ENCODE data around the gene EXOC3L4. TPM values are rescaled to one million over a fixed set of nuclear protein-coding genes. Genes with fewer than 3 reads are reported as not detected.

Gene EXOC3L4
- polyA plus RNA-seq, 2 of the 4 experiments (the other 2 are of a cell fraction), result 1.5 to 4.3 TPM

DNA sequence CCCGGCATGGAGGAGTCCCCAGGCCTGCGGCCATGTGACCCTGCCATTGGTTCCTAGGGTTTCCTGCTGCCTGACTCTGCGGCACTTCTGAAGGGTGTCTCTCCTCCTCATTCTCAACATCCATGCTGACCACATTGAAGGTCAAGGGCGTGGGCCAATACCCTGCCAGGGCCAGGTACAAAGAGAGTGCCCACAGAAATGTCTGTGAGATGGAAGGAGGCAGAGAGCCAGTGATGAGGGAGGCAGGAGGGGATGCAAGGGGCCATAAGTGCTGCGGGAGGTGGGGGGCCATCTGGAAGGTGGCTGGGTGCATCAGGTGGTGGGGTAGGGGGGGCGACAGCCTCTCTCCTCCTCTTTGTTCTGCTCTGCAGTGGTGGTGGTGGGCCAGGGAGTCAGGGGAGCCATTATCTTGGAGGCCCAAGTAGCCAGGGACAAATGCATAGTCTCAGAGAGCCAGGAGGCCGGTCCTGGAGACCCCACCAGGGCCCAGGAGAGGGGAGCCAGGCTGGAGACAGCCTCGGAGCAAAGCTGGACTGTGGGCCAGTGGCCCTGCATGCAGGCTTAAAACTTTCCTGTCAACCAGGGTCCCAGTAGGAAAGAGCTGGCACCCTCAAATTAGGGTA lies 24.2 kb upstream of the EXOC3L4 start:
- ATAC-seq, result no peak

DNA sequence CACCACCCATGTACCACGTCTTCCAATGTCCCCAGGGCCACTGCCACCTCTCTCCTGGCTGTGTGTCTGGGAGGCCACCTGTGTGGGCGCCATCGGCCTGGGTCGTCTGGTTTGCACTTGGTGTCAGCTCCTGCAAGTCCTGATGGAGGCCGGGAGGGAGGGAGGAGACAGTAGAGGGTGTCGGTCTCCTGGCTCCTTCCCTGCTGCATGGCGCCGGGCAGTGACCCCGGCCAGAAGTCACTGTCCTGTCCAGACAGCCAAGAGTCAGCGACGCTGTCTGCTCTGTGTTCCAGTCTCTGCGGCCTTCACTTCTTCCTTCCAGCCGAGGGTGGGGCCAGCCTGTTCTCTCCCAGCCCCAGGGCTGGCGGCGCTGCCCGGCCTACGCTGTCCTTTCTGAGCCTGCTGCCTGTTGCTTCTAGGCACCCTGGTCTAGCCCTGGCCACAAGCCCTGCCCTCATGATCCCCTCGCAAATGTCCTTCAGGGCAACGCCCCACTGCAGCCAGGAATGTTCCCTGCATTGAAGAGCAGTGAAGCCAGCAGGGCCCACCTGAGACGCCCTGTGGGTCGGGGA lies 23.5 kb upstream of the EXOC3L4 start:
- no peak for FAIRE-seq
- Histone ChIP-seq H3K9me3 (no peaks in the 10 kb centered on the region), H3K4me2 (peak overlapping the region; percentile 96), H3K4me1 (peaks cover 86% of the 10 kb centered on the region), H3K27ac (peak overlapping the region; percentile 97 to 99), H3K4me3 (peak overlapping the region; percentile 5; the same call in 1 of the 3 replicates)
- no peak for DNase-seq (ENCODE audit: low read depth in 1 of 2, low spot score in 1 of 2)
- TF ChIP-seq RARB (CRISPR knock-in tag; IDR thresholded peaks at IDR 0.05), result no peak
- TF ChIP-seq CHD2 (IDR thresholded peaks at IDR 0.05; ENCODE audit: low read length, partially characterized antibody), result no peak
- no peak for TF ChIP-seq RCOR1 (IDR thresholded peaks at IDR 0.05; ENCODE audit: low read depth, low read length)
- TF ChIP-seq, protein P1, sequence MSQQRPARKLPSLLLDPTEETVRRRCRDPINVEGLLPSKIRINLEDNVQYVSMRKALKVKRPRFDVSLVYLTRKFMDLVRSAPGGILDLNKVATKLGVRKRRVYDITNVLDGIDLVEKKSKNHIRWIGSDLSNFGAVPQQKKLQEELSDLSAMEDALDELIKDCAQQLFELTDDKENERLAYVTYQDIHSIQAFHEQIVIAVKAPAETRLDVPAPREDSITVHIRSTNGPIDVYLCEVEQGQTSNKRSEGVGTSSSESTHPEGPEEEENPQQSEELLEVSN (IDR thresholded peaks at IDR 0.05; ENCODE audit: borderline replicate concordance, low read depth), result no peak
- TF ChIP-seq HDAC2 (IDR thresholded peaks at IDR 0.05), result no peak
- TF ChIP-seq, protein P2, sequence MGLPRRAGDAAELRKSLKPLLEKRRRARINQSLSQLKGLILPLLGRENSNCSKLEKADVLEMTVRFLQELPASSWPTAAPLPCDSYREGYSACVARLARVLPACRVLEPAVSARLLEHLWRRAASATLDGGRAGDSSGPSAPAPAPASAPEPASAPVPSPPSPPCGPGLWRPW (IDR thresholded peaks at IDR 0.05), result no peak
- TF ChIP-seq FOXS1 (CRISPR knock-in tag; IDR thresholded peaks at IDR 0.05), result no peak
- TF ChIP-seq TFCP2L1 (CRISPR knock-in tag; IDR thresholded peaks at IDR 0.05), result no peak
- TF ChIP-seq, protein P3, sequence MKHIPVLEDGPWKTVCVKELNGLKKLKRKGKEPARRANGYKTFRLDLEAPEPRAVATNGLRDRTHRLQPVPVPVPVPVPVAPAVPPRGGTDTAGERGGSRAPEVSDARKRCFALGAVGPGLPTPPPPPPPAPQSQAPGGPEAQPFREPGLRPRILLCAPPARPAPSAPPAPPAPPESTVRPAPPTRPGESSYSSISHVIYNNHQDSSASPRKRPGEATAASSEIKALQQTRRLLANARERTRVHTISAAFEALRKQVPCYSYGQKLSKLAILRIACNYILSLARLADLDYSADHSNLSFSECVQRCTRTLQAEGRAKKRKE (CRISPR knock-in tag; IDR thresholded peaks at IDR 0.05; ENCODE audit: low read depth), result no peak
- no peak for TF ChIP-seq NR3C1 (IDR thresholded peaks at IDR 0.05)
- TF ChIP-seq ESRRA (IDR thresholded peaks at IDR 0.05; ENCODE audit: borderline replicate concordance, low read length), result no peak
- TF ChIP-seq, protein P4, sequence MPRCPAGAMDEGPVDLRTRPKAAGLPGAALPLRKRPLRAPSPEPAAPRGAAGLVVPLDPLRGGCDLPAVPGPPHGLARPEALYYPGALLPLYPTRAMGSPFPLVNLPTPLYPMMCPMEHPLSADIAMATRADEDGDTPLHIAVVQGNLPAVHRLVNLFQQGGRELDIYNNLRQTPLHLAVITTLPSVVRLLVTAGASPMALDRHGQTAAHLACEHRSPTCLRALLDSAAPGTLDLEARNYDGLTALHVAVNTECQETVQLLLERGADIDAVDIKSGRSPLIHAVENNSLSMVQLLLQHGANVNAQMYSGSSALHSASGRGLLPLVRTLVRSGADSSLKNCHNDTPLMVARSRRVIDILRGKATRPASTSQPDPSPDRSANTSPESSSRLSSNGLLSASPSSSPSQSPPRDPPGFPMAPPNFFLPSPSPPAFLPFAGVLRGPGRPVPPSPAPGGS (IDR thresholded peaks at IDR 0.05), result no peak
- CTCF ChIA-PET, result interaction anchor here (1.1 to 11.1 kb wide), 5 partner anchors 29 to 377 kb away, joined by 3 to 259 read pairs (median 4); partner anchors contain the start of gene EXOC3L4
- WGBS (ENCODE audit: missing lambda C conversion rate), result 79% methylated on average over 21 of the region's 21 CpGs
- POLR2A ChIA-PET, result no interaction called here
- no peak for ATAC-seq

More for the DNA sequence above, 24.2 kb upstream of the EXOC3L4 start:
- Histone ChIP-seq H3K9me3 (no peaks in the 10 kb centered on the region), H3K4me2 (peak overlapping the region; percentile 96; the same call in 2 of the 3 replicates), H3K27ac (peak overlapping the region; percentile 97 to 99), H3K4me3 (no peak overlapping the region), H3K4me1 (peaks cover 93% of the 10 kb centered on the region)
- DNase-seq (ENCODE audit: low read depth in 1 of 2, low spot score in 1 of 2) (no peak), FAIRE-seq (no peak)
- ChIA-PET POLR2A (no interaction called here), CTCF (interaction anchor here (1.1 to 3.0 kb wide), 2 partner anchors 34 to 222 kb away, joined by 4 to 12 read pairs; no protein-coding TSS in a partner anchor)
- WGBS (ENCODE audit: missing lambda C conversion rate), result 86% methylated on average over 5 of the region's 8 CpGs
- TF ChIP-seq CHD4 (IDR thresholded peaks at IDR 0.05; ENCODE audit: borderline replicate concordance) (no peak), EHMT2 (IDR thresholded peaks at IDR 0.05; ENCODE audit: low read depth) (no peak), FOSB (CRISPR knock-in tag; IDR thresholded peaks at IDR 0.05) (no peak), CHD2 (IDR thresholded peaks at IDR 0.05; ENCODE audit: low read length, partially characterized antibody) (no peak), FOSL2 (IDR thresholded peaks at IDR 0.05) (no peak), FOSL2 (CRISPR knock-in tag; IDR thresholded peaks at IDR 0.05) (no peak), FOXS1 (CRISPR knock-in tag; IDR thresholded peaks at IDR 0.05) (no peak), MYC (IDR thresholded peaks at IDR 0.05; ENCODE audit: borderline replicate concordance, low read length) (no peak), CBX8 (IDR thresholded peaks at IDR 0.05) (no peak)
- TF ChIP-seq, protein P5, sequence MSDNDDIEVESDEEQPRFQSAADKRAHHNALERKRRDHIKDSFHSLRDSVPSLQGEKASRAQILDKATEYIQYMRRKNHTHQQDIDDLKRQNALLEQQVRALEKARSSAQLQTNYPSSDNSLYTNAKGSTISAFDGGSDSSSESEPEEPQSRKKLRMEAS (IDR thresholded peaks at IDR 0.05), result no peak
- TF ChIP-seq, protein P1 (IDR thresholded peaks at IDR 0.05; ENCODE audit: borderline replicate concordance, low read depth), result no peak
- TF ChIP-seq, protein P6, sequence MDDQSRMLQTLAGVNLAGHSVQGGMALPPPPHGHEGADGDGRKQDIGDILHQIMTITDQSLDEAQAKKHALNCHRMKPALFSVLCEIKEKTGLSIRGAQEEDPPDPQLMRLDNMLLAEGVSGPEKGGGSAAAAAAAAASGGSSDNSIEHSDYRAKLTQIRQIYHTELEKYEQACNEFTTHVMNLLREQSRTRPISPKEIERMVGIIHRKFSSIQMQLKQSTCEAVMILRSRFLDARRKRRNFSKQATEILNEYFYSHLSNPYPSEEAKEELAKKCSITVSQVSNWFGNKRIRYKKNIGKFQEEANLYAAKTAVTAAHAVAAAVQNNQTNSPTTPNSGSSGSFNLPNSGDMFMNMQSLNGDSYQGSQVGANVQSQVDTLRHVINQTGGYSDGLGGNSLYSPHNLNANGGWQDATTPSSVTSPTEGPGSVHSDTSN (IDR thresholded peaks at IDR 0.05), result no peak
